ENCODE data around the gene GBX1. TPM values are rescaled to one million over a fixed set of nuclear protein-coding genes. Genes with fewer than 3 reads are reported as not detected.
A peak's percentile ranks its signal among the peaks of the same experiment; 100 is the strongest.

The GBX1 gene
- polyA plus RNA-seq (ENCODE audit: insufficient read length in 4 of 4): under 1 TPM in 2 of 4 donors, not detected in 2; 0.27 to 0.34 TPM

DNA sequence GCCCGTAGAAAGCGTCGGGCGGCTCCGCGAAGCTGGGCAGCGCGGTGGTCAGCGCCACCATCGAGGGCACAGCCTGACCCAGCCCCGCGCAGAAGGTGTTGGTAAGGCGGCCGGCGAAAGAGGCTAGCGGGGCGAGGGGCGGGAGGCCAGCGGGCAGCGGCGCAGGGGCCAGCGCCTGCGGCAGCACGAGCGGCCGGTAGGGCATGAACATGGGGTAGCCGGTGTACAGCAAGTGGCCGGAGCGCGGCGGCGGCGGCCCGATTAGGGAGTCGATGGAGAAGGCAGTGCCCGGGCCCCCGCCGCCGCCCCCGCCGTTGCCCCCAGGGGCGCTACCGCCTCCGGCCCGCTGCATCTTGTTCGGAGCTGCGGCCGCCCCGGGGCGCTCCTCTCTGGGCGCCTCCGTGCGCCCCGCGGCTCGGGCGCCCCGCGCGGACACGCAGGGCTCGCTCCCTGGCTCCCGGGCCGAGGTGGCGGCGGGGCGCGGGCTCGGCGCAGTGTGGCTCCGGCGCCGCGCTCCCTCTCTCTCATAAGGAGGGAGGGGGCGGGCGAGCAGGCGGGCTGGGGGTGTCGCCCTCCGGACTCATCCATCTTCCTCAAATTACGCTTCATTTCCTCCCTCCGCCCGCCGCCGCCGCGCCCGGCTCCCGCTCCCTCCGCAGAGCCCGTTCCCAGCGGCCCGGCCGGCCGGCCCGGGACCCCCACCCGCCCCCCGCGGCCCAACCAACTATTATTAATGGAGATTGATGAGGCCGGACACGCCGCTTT lies at the start of gene GBX1:
Gene GBX1 (minus strand): TSS at position 498 of the 765 bp plus-strand sequence. CDS start 146 bp downstream, at position 352.
- DNase-seq (ENCODE audit: low read depth in 4 of 4, low spot score in 3 of 4): peak in 1 of 4 donors; percentile 40

DNA sequence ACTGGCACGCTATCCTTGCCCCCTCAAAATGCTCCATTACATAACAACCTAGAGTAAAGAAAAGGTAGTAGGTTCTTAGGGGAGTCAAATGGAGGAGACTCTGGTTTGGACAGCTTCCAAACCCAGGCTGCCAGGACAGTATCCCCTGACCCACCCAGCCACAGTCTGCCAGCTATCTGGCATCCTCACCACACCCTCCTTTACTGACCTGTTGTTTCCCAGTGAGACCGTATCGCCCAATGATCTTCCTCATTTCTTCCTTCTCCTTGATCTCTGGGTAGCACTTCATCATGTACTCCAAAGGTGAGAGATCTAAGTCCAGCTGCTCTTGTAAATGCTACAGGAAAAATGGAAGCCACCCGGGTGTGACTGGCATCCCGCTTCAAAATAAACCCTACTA lies 47.9 kb upstream of the GBX1 start:
- DNase-seq (ENCODE audit: low read depth in 4 of 4, low spot score in 3 of 4): no peak

DNA sequence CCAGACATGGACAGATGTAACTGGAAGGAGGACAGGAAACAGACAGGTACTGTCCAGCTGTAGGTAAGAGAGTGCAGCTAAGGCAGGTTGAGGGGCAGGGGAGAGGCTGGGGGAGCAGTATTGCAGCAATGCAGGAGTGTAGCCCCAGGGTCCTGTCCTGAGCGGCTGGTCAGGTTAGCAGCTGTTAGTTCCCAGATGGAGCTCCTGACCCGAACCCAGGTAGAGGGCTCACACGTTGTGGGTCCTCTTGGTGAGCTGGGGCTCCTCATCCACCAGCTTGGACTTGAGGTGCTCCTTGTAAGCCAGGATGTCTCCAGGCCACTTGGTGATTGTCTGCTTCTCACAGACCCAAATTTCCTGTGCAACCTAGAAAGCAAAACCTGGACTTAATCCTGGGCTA lies 46.3 kb upstream of the GBX1 start:
- no peak for DNase-seq (ENCODE audit: low read depth in 4 of 4, low spot score in 3 of 4)

GRCh38 chr7:151212626-151213025 lies 45.1 kb upstream of the GBX1 start:
- no peak for DNase-seq (ENCODE audit: low read depth in 4 of 4, low spot score in 3 of 4)

DNA sequence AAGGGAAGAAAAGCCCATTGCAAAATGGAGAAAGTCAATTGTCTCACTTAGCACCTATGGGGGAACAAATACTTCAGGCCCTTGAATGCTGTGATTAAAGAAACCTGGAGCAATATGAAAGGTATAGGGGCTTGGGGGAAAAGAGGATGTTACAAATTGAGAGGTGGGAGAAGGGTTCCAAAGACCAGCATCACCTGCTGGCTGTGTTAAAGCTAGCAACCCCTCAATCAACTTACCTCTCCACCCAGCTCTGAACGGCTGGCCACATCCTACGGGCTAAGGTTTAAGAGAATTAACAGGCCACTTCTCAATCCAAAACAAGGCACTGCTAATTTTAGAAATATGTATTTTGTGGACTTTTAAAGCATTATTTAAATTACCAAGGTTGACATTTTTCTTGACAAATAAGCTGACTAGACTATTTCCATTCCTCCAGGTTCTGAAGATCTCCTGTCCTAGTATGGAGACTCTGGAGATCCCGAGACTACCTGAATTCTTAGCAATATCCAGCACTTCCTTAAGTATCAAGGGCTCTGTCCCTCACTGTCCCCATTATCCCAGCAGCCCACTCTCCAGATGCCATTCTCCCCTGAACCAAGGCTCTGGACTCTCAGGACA lies 43.8 kb upstream of the GBX1 start:
- DNase-seq (ENCODE audit: low read depth in 4 of 4, low spot score in 3 of 4): no peak

- DNase-seq (ENCODE audit: low read depth in 4 of 4, low spot score in 3 of 4): no peak
Observed at GRCh38 chr7:151210087-151210854, 42.8 kb upstream of the GBX1 start, which contains the start of gene H2BK1. H2BK1 (minus strand) TSS chr7:151210488; CDS start chr7:151210318, 170 bp downstream.

DNA sequence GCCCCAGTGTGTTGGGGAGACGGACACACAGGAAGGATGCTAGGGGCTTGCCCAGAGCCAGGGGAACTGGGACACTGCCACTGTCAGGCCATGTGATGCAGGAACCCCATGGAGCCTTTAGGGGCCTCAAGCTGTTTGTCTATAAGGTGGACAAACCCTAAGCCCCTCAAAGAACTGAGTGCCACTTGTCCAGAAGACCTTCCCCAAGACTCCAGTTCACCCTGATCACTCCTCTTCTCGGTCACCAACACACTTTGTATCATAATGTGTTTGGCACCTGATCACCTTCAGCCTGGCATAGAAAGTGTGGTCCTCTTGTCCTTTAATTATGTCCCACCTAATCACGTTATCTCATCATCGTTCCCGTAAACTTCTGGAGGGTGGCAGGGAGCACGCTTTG lies 42.1 kb upstream of the GBX1 start:
- no peak for DNase-seq (ENCODE audit: low read depth in 4 of 4, low spot score in 3 of 4)

DNA sequence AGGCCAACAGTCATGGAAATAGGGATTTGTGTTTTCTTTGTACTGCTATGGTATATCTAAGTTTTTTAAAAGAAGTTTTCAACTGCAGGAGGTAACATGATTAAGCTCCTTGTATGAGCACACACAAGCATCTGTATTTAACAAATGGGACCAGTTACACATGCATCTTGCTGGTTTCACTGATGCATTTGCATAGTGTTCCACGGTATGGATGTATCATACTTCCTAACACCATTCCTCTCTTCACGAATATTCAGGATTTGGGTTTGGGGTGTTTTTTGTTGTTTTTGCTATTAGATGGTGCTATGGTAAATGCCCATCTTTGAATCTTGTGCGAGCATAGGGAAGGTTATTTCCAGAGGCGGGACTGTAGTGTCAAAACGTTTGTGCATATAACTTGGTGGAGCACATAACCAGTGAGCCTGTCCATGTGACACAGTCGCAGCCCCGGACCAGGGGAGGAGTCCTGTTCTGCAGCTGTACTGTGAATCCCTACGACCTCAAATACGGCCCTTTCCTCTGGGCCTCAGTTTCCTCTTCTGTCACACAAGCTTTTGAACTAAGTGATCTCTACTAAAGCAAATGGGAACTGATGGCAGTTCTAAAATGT lies 40.9 kb upstream of the GBX1 start:
- DNase-seq (ENCODE audit: low read depth in 4 of 4, low spot score in 3 of 4): no peak

DNA sequence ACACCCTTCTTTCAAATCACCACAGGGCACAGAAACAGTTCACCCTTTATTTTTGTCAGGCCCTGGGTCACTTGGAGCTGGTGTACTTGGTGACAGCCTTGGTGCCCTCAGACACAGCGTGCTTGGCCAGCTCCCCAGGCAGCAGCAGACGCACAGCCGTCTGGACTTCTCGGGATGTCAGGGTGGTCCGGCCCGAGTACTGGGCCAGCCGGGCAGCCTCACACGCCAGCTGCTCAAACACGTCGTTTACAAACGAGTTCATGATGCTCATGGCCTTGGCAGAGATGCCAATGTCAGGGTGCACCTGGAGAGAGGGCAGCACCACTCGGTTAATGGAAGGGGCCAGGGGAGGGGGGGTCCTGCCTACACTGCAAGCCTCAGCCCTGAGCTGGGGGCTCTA lies 40.3 kb upstream of the GBX1 start:
- DNase-seq (ENCODE audit: low read depth in 4 of 4, low spot score in 3 of 4): no peak

DNA sequence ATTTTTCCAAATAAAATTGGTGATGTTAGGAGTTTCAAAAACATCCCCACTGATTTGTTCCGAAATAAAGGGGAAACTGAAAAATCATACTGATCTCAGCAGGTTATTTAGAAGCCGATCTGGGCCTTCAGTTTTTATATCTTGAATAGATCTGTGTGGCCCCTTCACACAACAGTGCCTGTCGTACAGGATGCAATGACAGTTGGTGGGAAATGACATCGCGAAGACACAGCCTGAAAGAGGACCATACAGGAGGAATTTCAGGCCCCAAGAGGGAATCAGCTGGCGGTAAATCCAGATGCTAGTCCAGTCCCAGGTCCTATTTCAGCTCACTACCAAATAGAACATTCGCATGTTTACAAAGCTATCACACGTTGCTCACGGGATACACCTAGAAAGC lies 39.8 kb upstream of the GBX1 start:
- DNase-seq (ENCODE audit: low read depth in 4 of 4, low spot score in 3 of 4): no peak

GRCh38 chr7:151206914-151207313 lies 39.4 kb upstream of the GBX1 start:
- no peak for DNase-seq (ENCODE audit: low read depth in 4 of 4, low spot score in 3 of 4)

DNA sequence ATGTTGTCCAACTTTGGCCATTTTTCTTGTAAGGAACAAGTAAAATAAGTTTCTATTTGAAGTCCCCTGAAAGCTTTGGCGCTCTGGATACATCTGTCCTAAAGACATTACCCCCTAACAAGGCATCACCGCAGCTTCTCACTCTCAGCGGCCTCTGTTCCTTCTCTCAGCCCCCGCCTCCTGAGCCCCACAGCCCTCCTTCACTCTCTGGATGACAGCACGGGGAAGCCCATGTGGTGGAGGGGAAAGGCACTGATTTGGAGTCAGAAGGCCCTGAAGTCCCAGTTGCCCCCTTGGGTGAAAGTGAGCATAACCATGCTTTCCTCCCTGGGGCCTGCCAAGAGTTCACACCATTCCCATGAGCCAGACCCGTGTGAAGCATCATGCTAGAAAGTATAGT lies 38.2 kb upstream of the GBX1 start:
- no peak for DNase-seq (ENCODE audit: low read depth in 4 of 4, low spot score in 3 of 4)

GRCh38 chr7:151204383-151205032 lies 37.0 kb upstream of the GBX1 start:
- no peak for DNase-seq (ENCODE audit: low read depth in 4 of 4, low spot score in 3 of 4)

- DNase-seq (ENCODE audit: low read depth in 4 of 4, low spot score in 3 of 4): no peak
Observed at GRCh38 chr7:151202836-151203235, 35.3 kb upstream of the GBX1 start.

- DNase-seq (ENCODE audit: low read depth in 4 of 4, low spot score in 3 of 4): no peak
Observed at GRCh38 chr7:151201751-151202150, 34.3 kb upstream of the GBX1 start.

GRCh38 chr7:151201344-151201743 lies 33.9 kb upstream of the GBX1 start:
- no peak for DNase-seq (ENCODE audit: low read depth in 4 of 4, low spot score in 3 of 4)

DNA sequence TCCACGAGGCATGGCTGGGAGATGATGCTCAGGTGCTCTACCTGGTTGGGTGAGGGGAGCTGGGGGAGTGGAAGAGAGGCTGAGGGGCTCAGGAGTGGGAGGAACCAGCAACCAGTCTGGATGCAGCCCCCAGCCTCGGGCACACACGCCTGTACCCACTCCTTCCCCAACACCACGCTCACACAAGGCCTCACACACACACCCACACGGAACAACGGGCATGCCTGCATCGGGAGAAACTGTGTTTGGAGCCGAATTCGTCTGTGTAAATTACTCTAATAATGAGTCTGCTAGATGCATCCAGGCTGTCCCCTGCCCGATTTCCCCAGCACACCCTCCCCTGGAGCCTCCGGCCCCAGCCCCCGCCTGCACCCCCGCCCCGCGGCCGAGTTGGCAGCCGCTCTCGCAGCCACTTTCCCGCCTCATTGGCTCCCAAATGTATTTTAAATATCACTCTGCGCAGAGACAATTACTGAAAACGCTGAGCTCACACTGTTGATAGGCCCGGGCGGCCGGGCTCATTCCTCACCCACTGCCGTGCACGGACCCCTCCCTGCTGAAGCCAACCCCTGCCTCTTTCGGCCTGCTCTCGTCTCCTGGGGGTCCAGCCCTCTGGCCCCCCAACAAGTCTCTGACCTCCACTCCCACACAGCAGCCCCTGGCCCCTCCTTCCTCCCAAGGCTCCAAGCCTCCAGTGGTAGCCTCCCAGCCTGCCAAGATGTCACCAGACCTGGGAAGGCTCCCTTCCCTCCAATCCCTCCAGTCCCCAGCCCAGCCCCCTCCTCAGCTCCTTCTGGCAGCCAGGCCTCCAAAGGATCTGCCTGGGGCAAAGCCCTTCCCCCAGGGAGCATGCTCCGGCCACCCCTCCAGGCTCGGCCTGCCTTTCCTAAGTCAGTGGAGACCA lies 31.7 kb upstream of the GBX1 start:
- peak in 3 of 4 donors; percentile 20 to 25 (median 24) for DNase-seq (ENCODE audit: low read depth in 4 of 4, low spot score in 3 of 4)

- no peak for DNase-seq (ENCODE audit: low read depth in 4 of 4, low spot score in 3 of 4)
Observed at GRCh38 chr7:151197932-151198331, 30.4 kb upstream of the GBX1 start.
